Suppressor macrophage (primary cell): Measurements from ENCODE around the gene RABEP2.
"Not testable (repeated sequence)": the region's sequence is repeated elsewhere in the genome, so short reads cannot be mapped to it uniquely, and the experiment has no call there.

Source experiments
- DNase-seq, 4 experiments: peaks; one replicate each; pipeline ENCODE4 v3.0.0-alpha.2; 2020 to 2022

The RABEP2 gene

GRCh38 chr16:28878083-28878926, 46.7 kb downstream of the RABEP2 start, which contains the start of gene ATP2A1:
TSS of gene ATP2A1 (plus strand) at chr16:28878488. CDS start at chr16:28878672, 184 bp downstream.
- no peak for DNase-seq

GRCh38 chr16:28877655-28878000, 47.4 kb downstream of the RABEP2 start:
- DNase-seq, result no peak

GRCh38 chr16:28876973-28877654, 47.9 kb downstream of the RABEP2 start:
- peak in 3 of 4 experiments; percentile 7 to 19 (median 16) for DNase-seq

GRCh38 chr16:28876019-28876659, 48.9 kb downstream of the RABEP2 start:
- DNase-seq, result no peak

GRCh38 chr16:28875134-28876018, 49.7 kb downstream of the RABEP2 start:
- no peak for DNase-seq

GRCh38 chr16:28874406-28874805, 50.6 kb downstream of the RABEP2 start:
- DNase-seq, result no peak

GRCh38 chr16:28873543-28874201, 51.4 kb downstream of the RABEP2 start:
- peak; percentile 56 to 74 (median 60) for DNase-seq

- no peak for DNase-seq
Observed at GRCh38 chr16:28872952-28873351, 52.1 kb downstream of the RABEP2 start.

- DNase-seq, result no peak
Observed at GRCh38 chr16:28869201-28869600, 55.8 kb downstream of the RABEP2 start.

- not testable (repeated sequence) for DNase-seq
Observed at GRCh38 chr16:28867646-28868045, 57.4 kb downstream of the RABEP2 start.

GRCh38 chr16:28867241-28867640, 57.8 kb downstream of the RABEP2 start:
- no peak for DNase-seq

GRCh38 chr16:28866454-28866804, 58.6 kb downstream of the RABEP2 start:
- DNase-seq, result peak in 1 of 4 experiments; percentile 0

- peak in 1 of 4 experiments; percentile 1 for DNase-seq
Observed at GRCh38 chr16:28865722-28866453, 59.1 kb downstream of the RABEP2 start.

GRCh38 chr16:28865001-28865688, 59.9 kb downstream of the RABEP2 start:
- DNase-seq, result no peak

- DNase-seq, result peak; percentile 3 to 43 (median 26)
Observed at GRCh38 chr16:28863929-28864793, 60.9 kb downstream of the RABEP2 start.

- no peak for DNase-seq
Observed at GRCh38 chr16:28859326-28859725, 65.7 kb downstream of the RABEP2 start.

- no peak for DNase-seq
Observed at GRCh38 chr16:28858421-28858820, 66.6 kb downstream of the RABEP2 start.
